Hypothalamus (tissue), 51 donors: ENCODE results near the gene LCP1.

ENCODE experiments used
- DNase-seq, 51 donors: peaks; one replicate each; lab custom pipeline; 2025; lab: John Stamatoyannopoulos, UW

The LCP1 gene

GRCh38 chr13:46106839-46107371, 75.1 kb downstream of the LCP1 start:
- no peak for DNase-seq

- no peak for DNase-seq
Observed at GRCh38 chr13:46104868-46105267, 77.1 kb downstream of the LCP1 start, which contains the start of gene CPB2. Gene CPB2 (minus strand): TSS chr13:46105033. CDS start chr13:46105009, 24 bp downstream.

GRCh38 chr13:46103037-46103436, 78.9 kb downstream of the LCP1 start:
- no peak for DNase-seq

- no peak for DNase-seq
Observed at GRCh38 chr13:46102255-46102605, 79.7 kb downstream of the LCP1 start.

- peak in 2 of 51 donors; percentile 20 to 64 for DNase-seq
Observed at GRCh38 chr13:46101484-46102254, 80.3 kb downstream of the LCP1 start.

- no peak for DNase-seq
Observed at GRCh38 chr13:46101002-46101401, 81.0 kb downstream of the LCP1 start.

GRCh38 chr13:46100191-46100815, 81.7 kb downstream of the LCP1 start:
- DNase-seq = peak in 1 of 51 donors; percentile 32

- no peak for DNase-seq
Observed at GRCh38 chr13:46097663-46098062, 84.3 kb downstream of the LCP1 start.

GRCh38 chr13:46097015-46097414, 85.0 kb downstream of the LCP1 start:
- DNase-seq = peak in 18 of 51 donors; percentile 8 to 74 (median 40)

GRCh38 chr13:46094478-46094877, 87.5 kb downstream of the LCP1 start:
- no peak for DNase-seq

- DNase-seq = no peak
Observed at GRCh38 chr13:46088821-46089562, 93.0 kb downstream of the LCP1 start.

- DNase-seq = no peak
Observed at GRCh38 chr13:46087481-46087880, 94.5 kb downstream of the LCP1 start.

GRCh38 chr13:46086985-46087384, 95.0 kb downstream of the LCP1 start:
- DNase-seq = no peak

- DNase-seq = no peak
Observed at GRCh38 chr13:46086421-46086922, 95.5 kb downstream of the LCP1 start.

GRCh38 chr13:46085737-46086136, 96.2 kb downstream of the LCP1 start:
- no peak for DNase-seq

GRCh38 chr13:46082324-46082723, 99.7 kb downstream of the LCP1 start:
- no peak for DNase-seq

- DNase-seq = no peak
Observed at GRCh38 chr13:46079770-46080169, 102.2 kb downstream of the LCP1 start.

GRCh38 chr13:46077265-46077664, 104.7 kb downstream of the LCP1 start:
- DNase-seq = no peak

GRCh38 chr13:46076827-46077226, 105.2 kb downstream of the LCP1 start:
- no peak for DNase-seq
